Endothelial cell of umbilical vein (primary cell): ENCODE results near the gene SMARCA2.

Source experiments
- EZH2 ChIP-seq: IDR thresholded peaks from 2 replicates; pipeline ENCODE4 v1.6.1; 2012; ENCODE audit warnings: borderline replicate concordance, low read depth, mild to moderate bottlenecking, moderate library complexity, low read length, inconsistent platforms; ENCODE audit not compliant: severe bottlenecking
- FOS ChIP-seq: IDR thresholded peaks from 2 replicates; pipeline ENCODE4 v1.6.1; 2011; ENCODE audit warnings: mild to moderate bottlenecking, low read length, moderate library complexity, borderline replicate concordance; ENCODE audit not compliant: insufficient read depth
- GATA2 ChIP-seq: IDR thresholded peaks from 2 replicates; pipeline ENCODE4 v1.7.0; 2011; ENCODE audit warnings: low read depth, mild to moderate bottlenecking, moderate library complexity, mixed read lengths, low read length; ENCODE audit not compliant: insufficient read length, insufficient read depth
- JUN ChIP-seq: IDR thresholded peaks from 2 replicates; pipeline ENCODE4 v1.6.1; 2011; ENCODE audit warnings: borderline replicate concordance, low read depth; ENCODE audit not compliant: insufficient read length, insufficient read depth
- MYC ChIP-seq: IDR thresholded peaks from one replicate; pipeline ENCODE4 v1.6.1; 2011; ENCODE audit warnings: mild to moderate bottlenecking, low read depth, low read length
- POLR2A ChIP-seq: IDR thresholded peaks from 2 replicates; pipeline ENCODE4 v1.6.1; 2012; ENCODE audit warnings: low read depth, mild to moderate bottlenecking, control low read depth, low read length
- POLR2AphosphoS5 ChIP-seq: IDR thresholded peaks from 2 replicates; pipeline ENCODE4 v1.6.1; 2012; ENCODE audit warnings: low read depth, mild to moderate bottlenecking, control low read depth, low read length, moderate library complexity; ENCODE audit not compliant: insufficient read depth
- TF ChIP-seq, protein P1 (sequence below), 2 donors: IDR thresholded peaks; 1 replicate in 1 of 2; 2 replicates in 1 of 2; pipeline ENCODE4 v1.5.1; 2011; ENCODE audit warnings: low read length in 2 of 2, mild to moderate bottlenecking in 2 of 2, moderate library complexity in 2 of 2, control low read depth in 1 of 2, inconsistent platforms in 1 of 2, low read depth in 1 of 2; ENCODE audit not compliant: insufficient read depth in 1 of 2; ENCODE audit errors: extremely low read depth in 1 of 2
- TF ChIP-seq, protein P2 (sequence below): IDR thresholded peaks from 2 replicates; pipeline ENCODE4 v1.6.1; 2011; ENCODE audit not compliant: insufficient read depth, insufficient read length

DNA sequence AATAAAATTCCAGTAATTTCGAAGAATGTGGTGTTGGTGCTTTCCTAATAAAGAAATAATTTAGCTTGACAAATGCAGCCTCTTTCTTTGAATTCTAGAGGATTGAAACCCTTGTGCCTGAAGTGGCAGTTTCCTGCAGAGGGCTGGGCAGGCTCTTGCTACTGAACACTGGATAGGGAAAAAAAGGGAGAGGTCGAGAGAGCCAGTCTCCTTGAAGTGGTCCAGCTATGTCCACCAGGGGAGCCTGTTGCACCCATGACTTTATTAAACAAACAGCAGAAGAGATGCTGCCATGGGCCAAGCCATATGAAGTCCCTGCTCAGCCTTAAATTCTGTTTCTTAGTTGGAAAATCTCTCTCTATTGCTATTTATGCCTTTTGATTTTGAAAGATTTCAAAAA lies 178.4 kb downstream of the SMARCA2 start:
- TF ChIP-seq, protein P1, sequence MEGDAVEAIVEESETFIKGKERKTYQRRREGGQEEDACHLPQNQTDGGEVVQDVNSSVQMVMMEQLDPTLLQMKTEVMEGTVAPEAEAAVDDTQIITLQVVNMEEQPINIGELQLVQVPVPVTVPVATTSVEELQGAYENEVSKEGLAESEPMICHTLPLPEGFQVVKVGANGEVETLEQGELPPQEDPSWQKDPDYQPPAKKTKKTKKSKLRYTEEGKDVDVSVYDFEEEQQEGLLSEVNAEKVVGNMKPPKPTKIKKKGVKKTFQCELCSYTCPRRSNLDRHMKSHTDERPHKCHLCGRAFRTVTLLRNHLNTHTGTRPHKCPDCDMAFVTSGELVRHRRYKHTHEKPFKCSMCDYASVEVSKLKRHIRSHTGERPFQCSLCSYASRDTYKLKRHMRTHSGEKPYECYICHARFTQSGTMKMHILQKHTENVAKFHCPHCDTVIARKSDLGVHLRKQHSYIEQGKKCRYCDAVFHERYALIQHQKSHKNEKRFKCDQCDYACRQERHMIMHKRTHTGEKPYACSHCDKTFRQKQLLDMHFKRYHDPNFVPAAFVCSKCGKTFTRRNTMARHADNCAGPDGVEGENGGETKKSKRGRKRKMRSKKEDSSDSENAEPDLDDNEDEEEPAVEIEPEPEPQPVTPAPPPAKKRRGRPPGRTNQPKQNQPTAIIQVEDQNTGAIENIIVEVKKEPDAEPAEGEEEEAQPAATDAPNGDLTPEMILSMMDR (IDR thresholded peaks at IDR 0.05; ENCODE audit: extremely low read depth in 1 of 2, insufficient read depth in 1 of 2, low read depth in 1 of 2, low read length in 2 of 2), result no peak
- no peak for TF ChIP-seq EZH2
- TF ChIP-seq POLR2A, result no peak
- no peak for TF ChIP-seq GATA2
- no peak for TF ChIP-seq POLR2AphosphoS5
- TF ChIP-seq, protein P2, sequence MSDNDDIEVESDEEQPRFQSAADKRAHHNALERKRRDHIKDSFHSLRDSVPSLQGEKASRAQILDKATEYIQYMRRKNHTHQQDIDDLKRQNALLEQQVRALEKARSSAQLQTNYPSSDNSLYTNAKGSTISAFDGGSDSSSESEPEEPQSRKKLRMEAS, result no peak
- TF ChIP-seq MYC, result no peak
- no peak for TF ChIP-seq JUN
- no peak for TF ChIP-seq FOS
